Neural progenitor cell (in vitro differentiated cells): ENCODE results near the gene GALNT13. TPM values are rescaled to one million over a fixed set of nuclear protein-coding genes. Genes with fewer than 3 reads are reported as not detected.

Source experiments
- DNase-seq: peaks from one replicate; pipeline ENCODE4 v3.0.0-alpha.2; 2016; ENCODE audit warnings: low spot score
- H2AFZ ChIP-seq: fragments of 200-600 bp; sonication (generic); replicated peaks from 2 replicates; pipeline ENCODE4 v1.6.1; 2016; ENCODE audit warnings: antibody characterized with exemption
- H3F3A ChIP-seq: fragments of 200-600 bp; sonication (generic); 2 replicates; pipeline ENCODE4 v1.6.1; 2016; ENCODE audit warnings: antibody characterized with exemption, low read depth
- H3K27ac ChIP-seq: fragments of 200-600 bp; sonication (generic); 2 replicates; pipeline ENCODE4 v1.5.1; 2016; ENCODE audit warnings: mild to moderate bottlenecking
- H3K27me3 ChIP-seq: fragments of 200-600 bp; sonication (generic); 2 replicates; pipeline ENCODE4 v1.6.1; 2016; ENCODE audit warnings: mild to moderate bottlenecking, moderate library complexity
- H3K36me3 ChIP-seq: fragments of 200-600 bp; sonication (generic); 2 replicates; pipeline ENCODE4 v1.5.1; 2016
- H3K4me1 ChIP-seq: fragments of 200-600 bp; sonication (generic); 2 replicates; pipeline ENCODE4 v1.6.1; 2016; ENCODE audit warnings: mixed run types
- H3K4me2 ChIP-seq: fragments of 200-600 bp; sonication (generic); 2 replicates; pipeline ENCODE4 v1.6.1; 2016
- H3K4me3 ChIP-seq: fragments of 200-600 bp; sonication (generic); 2 replicates; pipeline ENCODE4 v1.5.1; 2016
- H3K79me2 ChIP-seq: fragments of 200-600 bp; sonication (generic); 2 replicates; pipeline ENCODE4 v1.6.1; 2016; ENCODE audit warnings: low read depth
- H3K9ac ChIP-seq: fragments of 200-600 bp; sonication (generic); 2 replicates; pipeline ENCODE4 v1.6.1; 2016
- H3K9me3 ChIP-seq: fragments of 200-600 bp; sonication (generic); 2 replicates; pipeline ENCODE4 v1.5.1; 2016; ENCODE audit warnings: low read depth
- H4K20me1 ChIP-seq: fragments of 200-600 bp; sonication (generic); 2 replicates; pipeline ENCODE4 v1.6.1; 2016; ENCODE audit warnings: low read depth
- H3K27ac Mint-ChIP-seq: 3 replicates; pipeline ENCODE4 v1.8.0; 2021; ENCODE audit warnings: mixed read lengths
- H3K27me3 Mint-ChIP-seq: 2 replicates; pipeline ENCODE4 v1.8.0; 2022; ENCODE audit warnings: low read depth, mild to moderate bottlenecking, inconsistent platforms, moderate library complexity, mixed read lengths; ENCODE audit not compliant: insufficient read depth
- H3K36me3 Mint-ChIP-seq: 3 replicates; pipeline ENCODE4 v1.8.0; 2021; ENCODE audit warnings: mixed read lengths
- H3K4me1 Mint-ChIP-seq: 3 replicates; pipeline ENCODE4 v1.8.0; 2021; ENCODE audit warnings: mixed read lengths
- H3K4me3 Mint-ChIP-seq: 3 replicates; pipeline ENCODE4 v1.8.0; 2021; ENCODE audit warnings: mild to moderate bottlenecking, moderate library complexity, mixed read lengths
- H3K9me3 Mint-ChIP-seq: 3 replicates; pipeline ENCODE4 v1.8.0; 2020; ENCODE audit warnings: mixed read lengths
- CTCF ChIP-seq: fragments of 200-600 bp; sonication (generic); IDR thresholded peaks from 2 replicates; pipeline ENCODE4 v1.5.1; 2017; ENCODE audit warnings: antibody characterized with exemption, mild to moderate bottlenecking
- EZH2 ChIP-seq: fragments of 200-600 bp; sonication (generic); IDR thresholded peaks from 2 replicates; pipeline ENCODE4 v1.6.1; 2017; ENCODE audit warnings: antibody characterized with exemption, mild to moderate bottlenecking, moderate library complexity
- EZH2phosphoT487 ChIP-seq: fragments of 200-600 bp; sonication (generic); IDR thresholded peaks from 2 replicates; pipeline ENCODE4 v1.6.1; 2017; ENCODE audit warnings: antibody characterized with exemption
- total RNA-seq: library from RNA; depleted of rRNA; stranded (reverse); fragments of >200 nt; gene quantifications from 2 replicates; pipeline ENCODE4 v1.2.3, GENCODE V29; 2015; ENCODE audit warnings: low replicate concordance

The GALNT13 gene
- total RNA-seq, 1 donor from 2014 or later, result 5.9 TPM

- no peaks in the 10 kb centered on the region for H3K79me2 ChIP-seq
- no peaks in the 10 kb centered on the region for H3K4me1 ChIP-seq
- no peaks in the 10 kb centered on the region for H3K27me3 ChIP-seq
- TF ChIP-seq EZH2, result no peak
- TF ChIP-seq EZH2phosphoT487, result no peak
- TF ChIP-seq CTCF, result no peak
- H2AFZ ChIP-seq, result no peak overlapping the region
- H3K4me2 ChIP-seq, result no peak overlapping the region
- H3K27ac ChIP-seq, result no peak overlapping the region
- H3K4me3 Mint-ChIP-seq, result no peak overlapping the region
- no peak overlapping the region for H3K27ac Mint-ChIP-seq
- H3K27me3 Mint-ChIP-seq, result no peaks in the 10 kb centered on the region
- no peaks in the 10 kb centered on the region for H3F3A ChIP-seq
- H3K9me3 Mint-ChIP-seq, result peaks cover 2% of the 10 kb centered on the region
- no peaks in the 10 kb centered on the region for H3K36me3 Mint-ChIP-seq
- H3K4me3 ChIP-seq, result no peak overlapping the region
- no peaks in the 10 kb centered on the region for H3K9me3 ChIP-seq
- H4K20me1 ChIP-seq, result no peaks in the 10 kb centered on the region
- no peaks in the 10 kb centered on the region for H3K36me3 ChIP-seq
- H3K9ac ChIP-seq, result no peak overlapping the region
- H3K4me1 Mint-ChIP-seq, result no peaks in the 10 kb centered on the region
- no peak for DNase-seq
Measured at GRCh38 chr2:154125891-154126290, 254.2 kb downstream of the GALNT13 start.

GRCh38 chr2:154130821-154131220 lies 259.1 kb downstream of the GALNT13 start:
- TF ChIP-seq EZH2phosphoT487 (no peak), CTCF (no peak), EZH2 (no peak)
- H4K20me1 ChIP-seq, result no peaks in the 10 kb centered on the region
- H3K79me2 ChIP-seq, result no peaks in the 10 kb centered on the region
- no peaks in the 10 kb centered on the region for H3K9me3 ChIP-seq
- no peak overlapping the region for H2AFZ ChIP-seq
- no peak overlapping the region for H3K4me3 ChIP-seq
- no peak overlapping the region for H3K9ac ChIP-seq
- H3K27ac ChIP-seq, result no peak overlapping the region
- no peak overlapping the region for H3K27ac Mint-ChIP-seq
- DNase-seq, result no peak
- no peaks in the 10 kb centered on the region for H3F3A ChIP-seq
- H3K9me3 Mint-ChIP-seq, result no peaks in the 10 kb centered on the region
- H3K4me2 ChIP-seq, result no peak overlapping the region
- no peaks in the 10 kb centered on the region for H3K27me3 Mint-ChIP-seq
- H3K36me3 ChIP-seq, result no peaks in the 10 kb centered on the region
- H3K36me3 Mint-ChIP-seq, result no peaks in the 10 kb centered on the region
- no peaks in the 10 kb centered on the region for H3K27me3 ChIP-seq
- no peaks in the 10 kb centered on the region for H3K4me1 Mint-ChIP-seq
- no peak overlapping the region for H3K4me3 Mint-ChIP-seq
- no peaks in the 10 kb centered on the region for H3K4me1 ChIP-seq

GRCh38 chr2:154132827-154133226 lies 261.1 kb downstream of the GALNT13 start:
- Histone ChIP-seq H3K27me3 (no peaks in the 10 kb centered on the region), H3K9ac (no peak overlapping the region), H3K36me3 (no peaks in the 10 kb centered on the region), H3K4me1 (no peaks in the 10 kb centered on the region), H3K79me2 (no peaks in the 10 kb centered on the region), H4K20me1 (no peaks in the 10 kb centered on the region), H3K27ac (no peak overlapping the region), H3K9me3 (no peaks in the 10 kb centered on the region), H3K4me3 (no peak overlapping the region), H2AFZ (no peak overlapping the region), H3F3A (no peaks in the 10 kb centered on the region), H3K4me2 (no peak overlapping the region)
- DNase-seq, result no peak
- H3K36me3 Mint-ChIP-seq, result no peaks in the 10 kb centered on the region
- no peaks in the 10 kb centered on the region for H3K4me1 Mint-ChIP-seq
- TF ChIP-seq EZH2phosphoT487 (no peak), CTCF (no peak), EZH2 (no peak)
- H3K27me3 Mint-ChIP-seq, result no peaks in the 10 kb centered on the region
- H3K27ac Mint-ChIP-seq, result no peak overlapping the region
- no peak overlapping the region for H3K4me3 Mint-ChIP-seq
- no peaks in the 10 kb centered on the region for H3K9me3 Mint-ChIP-seq

GRCh38 chr2:154133823-154134222 lies 262.1 kb downstream of the GALNT13 start:
- H2AFZ ChIP-seq, result no peak overlapping the region
- H3K36me3 ChIP-seq, result no peaks in the 10 kb centered on the region
- no peaks in the 10 kb centered on the region for H3K27me3 Mint-ChIP-seq
- no peaks in the 10 kb centered on the region for H3K79me2 ChIP-seq
- no peaks in the 10 kb centered on the region for H3K4me1 Mint-ChIP-seq
- H3K4me2 ChIP-seq, result no peak overlapping the region
- H4K20me1 ChIP-seq, result no peaks in the 10 kb centered on the region
- H3K27ac Mint-ChIP-seq, result no peak overlapping the region
- H3K9me3 ChIP-seq, result no peaks in the 10 kb centered on the region
- no peak overlapping the region for H3K4me3 Mint-ChIP-seq
- H3K36me3 Mint-ChIP-seq, result no peaks in the 10 kb centered on the region
- no peaks in the 10 kb centered on the region for H3F3A ChIP-seq
- no peaks in the 10 kb centered on the region for H3K4me1 ChIP-seq
- no peak overlapping the region for H3K9ac ChIP-seq
- no peaks in the 10 kb centered on the region for H3K27me3 ChIP-seq
- no peak for DNase-seq
- TF ChIP-seq EZH2 (no peak), CTCF (no peak), EZH2phosphoT487 (no peak)
- no peak overlapping the region for H3K27ac ChIP-seq
- H3K4me3 ChIP-seq, result no peak overlapping the region
- H3K9me3 Mint-ChIP-seq, result no peaks in the 10 kb centered on the region
